ENCODE measurements around the gene HEPACAM2. TPM values are rescaled to one million over a fixed set of nuclear protein-coding genes. Genes with fewer than 3 reads are reported as not detected.

HEPACAM2 gene
- total RNA-seq, 1 experiment from 2014 or later = not detected

GRCh38 chr7:93231259-93231658 lies 5.0 kb upstream of the HEPACAM2 start:
- no peak for DNase-seq (ENCODE audit: low read depth in 1 of 2, low spot score in 2 of 2)
- 0 out of 2 replicates have a peak, but pooled peaks cover 3% of the 10 kb centered on the region for H3K4me1 ChIP-seq (replicated peaks)
- H3K36me3 ChIP-seq = no peaks in the 10 kb centered on the region
- H3K27ac ChIP-seq = no peak overlapping the region
- no peaks in the 10 kb centered on the region for H3K27me3 ChIP-seq (replicated peaks)
- H3K4me3 ChIP-seq = peak overlapping the region; percentile 57; the same call in 1 of the 2 replicates
- H3K9me3 ChIP-seq (replicated peaks) = no peaks in the 10 kb centered on the region

- Histone ChIP-seq H3K27me3 (replicated peaks) (peaks cover 13% of the 10 kb centered on the region), H3K36me3 (no peaks in the 10 kb centered on the region), H3K9me3 (replicated peaks) (no peaks in the 10 kb centered on the region), H3K4me1 (replicated peaks) (0 out of 2 replicates have a peak, but pooled peaks cover 3% of the 10 kb centered on the region), H3K27ac (no peak overlapping the region), H3K4me3 (no peak overlapping the region)
- peak in 1 of 2 experiments; percentile 39 for DNase-seq (ENCODE audit: low read depth in 1 of 2, low spot score in 2 of 2)
These were observed 2.0 kb upstream of the HEPACAM2 start for GRCh38 chr7:93228302-93228701.

GRCh38 chr7:93219868-93220267 lies 6.4 kb downstream of the HEPACAM2 start:
- no peak overlapping the region for H3K27ac ChIP-seq
- peaks cover 33% of the 10 kb centered on the region for H3K27me3 ChIP-seq (replicated peaks)
- H3K4me1 ChIP-seq (replicated peaks) = no peaks in the 10 kb centered on the region
- DNase-seq (ENCODE audit: low read depth in 1 of 2, low spot score in 2 of 2) = no peak
- no peaks in the 10 kb centered on the region for H3K9me3 ChIP-seq (replicated peaks)
- no peaks in the 10 kb centered on the region for H3K36me3 ChIP-seq
- no peak overlapping the region for H3K4me3 ChIP-seq

GRCh38 chr7:93218997-93219827 lies 7.1 kb downstream of the HEPACAM2 start:
- Histone ChIP-seq H3K4me1 (replicated peaks) (no peaks in the 10 kb centered on the region), H3K9me3 (replicated peaks) (no peaks in the 10 kb centered on the region), H3K4me3 (no peak overlapping the region), H3K36me3 (no peaks in the 10 kb centered on the region), H3K27ac (no peak overlapping the region), H3K27me3 (replicated peaks) (peaks cover 33% of the 10 kb centered on the region)
- no peak for DNase-seq (ENCODE audit: low read depth in 1 of 2, low spot score in 2 of 2)

- no peak for DNase-seq (ENCODE audit: low read depth in 1 of 2, low spot score in 2 of 2)
- H3K36me3 ChIP-seq = no peaks in the 10 kb centered on the region
- H3K9me3 ChIP-seq (replicated peaks) = no peaks in the 10 kb centered on the region
- no peak overlapping the region for H3K27ac ChIP-seq
- no peak overlapping the region for H3K4me3 ChIP-seq
- peaks cover 52% of the 10 kb centered on the region for H3K27me3 ChIP-seq (replicated peaks)
- H3K4me1 ChIP-seq (replicated peaks) = no peaks in the 10 kb centered on the region
These were observed 13.4 kb downstream of the HEPACAM2 start for GRCh38 chr7:93212881-93213280.

- Histone ChIP-seq H3K4me3 (no peak overlapping the region), H3K9me3 (replicated peaks) (no peaks in the 10 kb centered on the region), H3K4me1 (replicated peaks) (no peaks in the 10 kb centered on the region), H3K36me3 (no peaks in the 10 kb centered on the region), H3K27ac (no peak overlapping the region), H3K27me3 (replicated peaks) (peaks cover 53% of the 10 kb centered on the region)
- DNase-seq (ENCODE audit: low read depth in 1 of 2, low spot score in 2 of 2) = no peak
These were observed 14.9 kb downstream of the HEPACAM2 start for GRCh38 chr7:93211228-93211818.

GRCh38 chr7:93205046-93205445 lies 21.2 kb downstream of the HEPACAM2 start:
- Histone ChIP-seq H3K9me3 (replicated peaks) (no peaks in the 10 kb centered on the region), H3K4me3 (no peak overlapping the region), H3K36me3 (no peaks in the 10 kb centered on the region), H3K27ac (no peak overlapping the region), H3K27me3 (replicated peaks) (peaks cover 17% of the 10 kb centered on the region), H3K4me1 (replicated peaks) (no peaks in the 10 kb centered on the region)
- DNase-seq (ENCODE audit: low read depth in 1 of 2, low spot score in 2 of 2) = no peak

- Histone ChIP-seq H3K9me3 (replicated peaks) (no peaks in the 10 kb centered on the region), H3K27ac (no peak overlapping the region), H3K36me3 (no peaks in the 10 kb centered on the region), H3K4me3 (no peak overlapping the region), H3K27me3 (replicated peaks) (peaks cover 17% of the 10 kb centered on the region), H3K4me1 (replicated peaks) (no peaks in the 10 kb centered on the region)
- no peak for DNase-seq (ENCODE audit: low read depth in 1 of 2, low spot score in 2 of 2)
These were observed 22.8 kb downstream of the HEPACAM2 start for GRCh38 chr7:93203496-93203895.

- no peak for DNase-seq (ENCODE audit: low read depth in 1 of 2, low spot score in 2 of 2)
- H3K27me3 ChIP-seq (replicated peaks) = peaks cover 14% of the 10 kb centered on the region
- no peaks in the 10 kb centered on the region for H3K9me3 ChIP-seq (replicated peaks)
- H3K4me1 ChIP-seq (replicated peaks) = no peaks in the 10 kb centered on the region
- H3K36me3 ChIP-seq = no peaks in the 10 kb centered on the region
- H3K4me3 ChIP-seq = no peak overlapping the region
- H3K27ac ChIP-seq = no peak overlapping the region
These were observed 23.5 kb downstream of the HEPACAM2 start for GRCh38 chr7:93202594-93203250.

- H3K27me3 ChIP-seq (replicated peaks) = peaks cover 10% of the 10 kb centered on the region
- no peak for DNase-seq (ENCODE audit: low read depth in 1 of 2, low spot score in 2 of 2)
- H3K27ac ChIP-seq = no peak overlapping the region
- no peak overlapping the region for H3K4me3 ChIP-seq
- no peaks in the 10 kb centered on the region for H3K36me3 ChIP-seq
- no peaks in the 10 kb centered on the region for H3K4me1 ChIP-seq (replicated peaks)
- H3K9me3 ChIP-seq (replicated peaks) = no peaks in the 10 kb centered on the region
These were observed 27.8 kb downstream of the HEPACAM2 start for GRCh38 chr7:93198472-93198871.

- DNase-seq (ENCODE audit: low read depth in 1 of 2, low spot score in 2 of 2) = no peak
- Histone ChIP-seq H3K36me3 (no peaks in the 10 kb centered on the region), H3K4me3 (no peak overlapping the region), H3K27me3 (replicated peaks) (peaks cover 12% of the 10 kb centered on the region), H3K9me3 (replicated peaks) (no peaks in the 10 kb centered on the region), H3K4me1 (replicated peaks) (no peaks in the 10 kb centered on the region), H3K27ac (no peak overlapping the region)
These were observed 29.9 kb downstream of the HEPACAM2 start for GRCh38 chr7:93196336-93196735.

GRCh38 chr7:93194386-93194785 lies 31.9 kb downstream of the HEPACAM2 start:
- no peaks in the 10 kb centered on the region for H3K36me3 ChIP-seq
- no peak overlapping the region for H3K4me3 ChIP-seq
- H3K9me3 ChIP-seq (replicated peaks) = no peaks in the 10 kb centered on the region
- peaks cover 20% of the 10 kb centered on the region for H3K27me3 ChIP-seq (replicated peaks)
- H3K27ac ChIP-seq = no peak overlapping the region
- H3K4me1 ChIP-seq (replicated peaks) = no peaks in the 10 kb centered on the region
- DNase-seq (ENCODE audit: low read depth in 1 of 2, low spot score in 2 of 2) = no peak

GRCh38 chr7:93188870-93189634 lies 37.2 kb downstream of the HEPACAM2 start:
- Histone ChIP-seq H3K27me3 (replicated peaks) (peaks cover 43% of the 10 kb centered on the region), H3K4me3 (no peak overlapping the region), H3K27ac (no peak overlapping the region), H3K4me1 (replicated peaks) (no peaks in the 10 kb centered on the region), H3K36me3 (no peaks in the 10 kb centered on the region), H3K9me3 (replicated peaks) (no peaks in the 10 kb centered on the region)
- DNase-seq (ENCODE audit: low read depth in 1 of 2, low spot score in 2 of 2) = no peak
